ENCODE results near the gene RABEPK.
"Not testable (repeated sequence)": the region's sequence is repeated elsewhere in the genome, so short reads cannot be mapped to it uniquely, and the experiment has no call there.

RABEPK gene

GRCh38 chr9:125254231-125254630 is 53.9 kb downstream of the RABEPK start:
- DNase-seq (ENCODE audit: low spot score) = no peak

DNA sequence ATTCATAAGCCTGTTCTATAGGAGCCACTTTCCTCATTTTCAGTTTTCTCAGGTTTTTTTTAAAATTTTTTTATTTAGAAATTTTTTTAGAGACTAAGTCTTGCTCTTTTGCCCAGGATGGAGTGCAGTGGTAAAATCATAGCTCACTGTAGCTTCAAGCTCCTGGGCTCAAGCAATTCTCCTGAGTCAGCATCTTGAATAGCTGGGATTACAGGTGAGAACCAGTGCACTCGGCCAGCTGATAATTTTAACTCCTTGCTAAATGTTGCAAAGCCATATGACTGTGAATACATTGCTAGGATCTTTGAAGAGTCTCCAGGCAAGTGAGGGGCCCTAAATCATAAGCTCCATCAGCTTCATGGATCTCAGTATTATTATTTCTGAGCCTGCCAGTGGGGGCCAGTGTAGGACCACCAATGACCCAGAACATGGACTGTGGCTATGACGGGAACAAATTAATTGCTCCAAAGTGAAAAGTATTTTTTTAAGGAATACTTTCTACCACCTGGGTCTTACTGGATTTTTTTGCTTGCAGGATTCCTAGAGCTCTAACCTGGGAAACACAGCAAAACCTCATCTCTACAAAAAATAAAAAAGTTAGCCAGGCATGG is 55.5 kb downstream of the RABEPK start:
- no peak for DNase-seq (ENCODE audit: low spot score)

- DNase-seq (ENCODE audit: low spot score) = no peak
Measured at GRCh38 chr9:125258160-125258785, 57.9 kb downstream of the RABEPK start.

GRCh38 chr9:125258832-125259534 is 58.6 kb downstream of the RABEPK start:
- no peak for DNase-seq (ENCODE audit: low spot score)

DNA sequence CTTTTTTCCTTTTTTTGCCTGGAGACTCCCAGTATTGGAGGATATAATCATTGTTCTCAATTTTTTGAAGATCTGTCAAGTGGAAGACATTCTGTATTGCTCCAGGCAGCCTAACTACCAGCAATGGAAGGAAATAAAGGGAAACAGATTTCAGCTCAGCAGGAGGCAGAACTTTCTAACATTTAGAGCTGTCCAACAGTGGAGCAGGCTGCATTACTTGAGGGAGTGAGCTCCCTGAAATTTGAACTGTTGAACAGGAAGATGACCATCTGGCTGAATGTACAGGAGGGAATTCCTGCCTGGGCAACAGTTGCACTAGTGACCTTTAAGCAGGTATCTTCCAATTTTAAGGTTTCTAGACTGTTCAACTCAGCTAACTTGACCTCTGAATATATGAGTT is 60.2 kb downstream of the RABEPK start:
- DNase-seq (ENCODE audit: low spot score) = no peak

GRCh38 chr9:125261501-125262293 is 61.4 kb downstream of the RABEPK start, which contains the start of gene GAPVD1:
Gene GAPVD1, plus strand, starts transcription at chr9:125261826. Its CDS starts 37,096 bp downstream, at chr9:125298922.
- DNase-seq (ENCODE audit: low spot score) = peak; percentile 96

- DNase-seq (ENCODE audit: low spot score) = no peak
Measured at GRCh38 chr9:125262294-125262991, 62.1 kb downstream of the RABEPK start.

DNA sequence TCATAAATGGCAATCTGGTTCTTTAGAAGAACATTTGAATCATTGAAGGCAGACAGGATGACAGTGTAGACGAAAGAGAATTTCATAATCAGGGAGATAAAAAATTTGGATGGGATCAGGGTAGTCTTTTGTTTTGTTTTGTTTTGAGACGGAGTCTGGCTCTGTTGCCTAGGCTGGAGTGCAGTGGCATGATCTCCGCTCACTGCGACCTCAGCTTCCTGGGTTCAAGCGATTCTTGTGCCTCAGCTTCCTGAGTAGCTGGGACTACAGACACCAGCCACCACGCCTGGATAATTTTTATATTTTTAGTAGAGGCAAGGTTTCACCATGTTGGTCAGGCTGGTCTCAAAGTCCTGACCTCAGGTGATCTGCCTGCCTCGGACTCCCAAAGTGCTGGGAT is 63.7 kb downstream of the RABEPK start:
- not testable (repeated sequence) for DNase-seq (ENCODE audit: low spot score)

GRCh38 chr9:125268394-125269013 is 68.2 kb downstream of the RABEPK start:
- no peak for DNase-seq (ENCODE audit: low spot score)

DNA sequence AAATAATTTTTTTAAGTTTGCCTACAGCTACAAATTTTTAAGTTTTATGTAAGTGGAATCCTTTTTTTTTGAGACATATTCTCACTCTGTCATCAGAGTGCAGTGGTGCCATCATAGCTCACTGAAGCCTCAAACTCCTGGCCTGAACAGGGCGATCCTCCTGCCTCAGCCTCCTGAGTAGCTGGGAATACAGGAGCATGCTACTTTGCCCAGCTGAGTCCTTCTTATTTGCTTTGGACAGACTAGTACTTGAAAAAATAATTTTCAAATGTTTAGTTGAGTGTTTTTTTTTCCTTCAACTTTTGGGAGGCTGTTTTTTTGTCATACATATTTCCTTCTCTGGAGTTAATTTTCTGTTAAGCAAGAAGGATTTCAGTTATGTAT is 68.7 kb downstream of the RABEPK start:
- DNase-seq (ENCODE audit: low spot score) = no peak

GRCh38 chr9:125271081-125271480 is 70.7 kb downstream of the RABEPK start:
- no peak for DNase-seq (ENCODE audit: low spot score)

DNA sequence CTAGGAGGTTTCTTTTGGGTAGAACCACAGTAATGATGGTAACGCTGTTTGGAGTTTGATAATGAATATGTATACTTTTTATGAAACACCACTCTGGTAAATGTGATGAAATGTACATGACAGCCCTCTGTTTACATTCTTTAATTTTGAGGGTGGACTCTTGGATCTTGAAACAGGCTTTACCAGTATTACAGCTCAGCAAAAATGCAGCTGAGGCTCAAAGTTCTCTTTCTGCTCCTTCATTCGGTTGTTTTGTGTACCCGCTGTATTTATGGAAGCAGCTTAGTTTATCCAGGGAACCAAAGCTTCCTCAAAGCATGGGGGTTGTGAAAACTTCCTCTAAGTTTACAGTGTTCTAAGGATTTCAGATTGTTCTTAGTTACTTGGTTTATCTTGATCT is 72.4 kb downstream of the RABEPK start:
- DNase-seq (ENCODE audit: low spot score) = no peak

GRCh38 chr9:125276771-125277170 is 76.4 kb downstream of the RABEPK start:
- no peak for DNase-seq (ENCODE audit: low spot score)

- DNase-seq (ENCODE audit: low spot score) = no peak
Measured at GRCh38 chr9:125277411-125277810, 77.1 kb downstream of the RABEPK start.

- no peak for DNase-seq (ENCODE audit: low spot score)
Measured at GRCh38 chr9:125280945-125281344, 80.6 kb downstream of the RABEPK start.
